Lower lobe of right lung (tissue), 2 donors: ENCODE data around the gene SCMH1. TPM values are rescaled to one million over a fixed set of nuclear protein-coding genes. Genes with fewer than 3 reads are reported as not detected.

Experiments
- ATAC-seq, 2 donors: fragments of 200-7000 bp; cut with Tn5 transposase; one replicate each; pipeline ENCODE4 v1.9.1; 2020 to 2022; ENCODE audit warnings: mild to moderate bottlenecking in 2 of 2, moderate library complexity in 2 of 2
- DNase-seq: peaks from one replicate; pipeline ENCODE4 v3.0.0-alpha.2; 2020
- H3K27ac ChIP-seq: fragments of 200-600 bp; one replicate; pipeline ENCODE4 v1.8.0; 2022
- H3K27me3 ChIP-seq: fragments of 200-600 bp; one replicate; pipeline ENCODE4 v1.8.0; 2022; ENCODE audit warnings: low read depth
- H3K36me3 ChIP-seq: fragments of 200-600 bp; one replicate; pipeline ENCODE4 v1.8.0; 2022; ENCODE audit warnings: mild to moderate bottlenecking
- H3K4me1 ChIP-seq: fragments of 200-600 bp; one replicate; pipeline ENCODE4 v1.8.0; 2022
- H3K4me3 ChIP-seq: fragments of 200-600 bp; one replicate; pipeline ENCODE4 v1.8.0; 2022; ENCODE audit warnings: mild to moderate bottlenecking
- H3K9me3 ChIP-seq: fragments of 200-600 bp; one replicate; pipeline ENCODE4 v1.8.0; 2022
- CTCF ChIP-seq: fragments of 200-600 bp; IDR thresholded peaks from one replicate; pipeline ENCODE4 v1.8.0; 2022; ENCODE audit warnings: antibody characterized with exemption, mild to moderate bottlenecking
- intact Hi-C: fragments of 100-400 bp; cut with DNase I; formaldehyde crosslinking; loops from one replicate; pipeline ENCODE4 v1.11.0; 2022
- total RNA-seq: library from RNA; stranded (reverse); fragmentation: NEBNext Ultra II Directional; extraction: Animal tissue kit (Norgen Biotek cat#: 25700); gene quantifications from one replicate; pipeline ENCODE4 v1.2.1, GENCODE V29; 2021
- donor health status: DM: no; HTN: yes; CAD: no; lungs with severe emphysema.

The SCMH1 gene
- total RNA-seq, 1 donor from 2014 or later, result 30.0 TPM

GRCh38 chr1:41097105-41097504 is 145.0 kb downstream of the SCMH1 start:
- ATAC-seq (no peak), DNase-seq (no peak)
- no peak for TF ChIP-seq CTCF
- Histone ChIP-seq H3K4me3 (no peak overlapping the region), H3K27me3 (no peaks in the 10 kb centered on the region), H3K27ac (no peak overlapping the region), H3K36me3 (no peaks in the 10 kb centered on the region), H3K9me3 (no peaks in the 10 kb centered on the region), H3K4me1 (peaks cover 2% of the 10 kb centered on the region)
- intact Hi-C loops, result no loop called here

GRCh38 chr1:41093826-41094225 is 148.3 kb downstream of the SCMH1 start:
- no peaks in the 10 kb centered on the region for H3K9me3 ChIP-seq
- no peaks in the 10 kb centered on the region for H3K27me3 ChIP-seq
- no peaks in the 10 kb centered on the region for H3K4me1 ChIP-seq
- no peak overlapping the region for H3K27ac ChIP-seq
- H3K36me3 ChIP-seq, result no peaks in the 10 kb centered on the region
- ATAC-seq, result no peak
- no peak for TF ChIP-seq CTCF
- DNase-seq, result no peak
- no peak overlapping the region for H3K4me3 ChIP-seq
- intact Hi-C loops, result no loop called here

- no peak for ATAC-seq
- no peak for TF ChIP-seq CTCF
- H3K9me3 ChIP-seq, result no peaks in the 10 kb centered on the region
- no peaks in the 10 kb centered on the region for H3K4me1 ChIP-seq
- H3K27me3 ChIP-seq, result no peaks in the 10 kb centered on the region
- no peak overlapping the region for H3K27ac ChIP-seq
- no peak overlapping the region for H3K4me3 ChIP-seq
- DNase-seq, result no peak
- intact Hi-C loops, result no loop called here
- H3K36me3 ChIP-seq, result no peaks in the 10 kb centered on the region
Measured at GRCh38 chr1:41086921-41087320, 155.2 kb downstream of the SCMH1 start.

- no peak for TF ChIP-seq CTCF
- intact Hi-C loops, result no loop called here
Measured at GRCh38 chr1:41078616-41079015, 163.5 kb downstream of the SCMH1 start.

GRCh38 chr1:41078193-41078592 is 163.9 kb downstream of the SCMH1 start:
- no peak for ATAC-seq
- no peak for DNase-seq

More at GRCh38 chr1:41078616-41079015, 163.5 kb downstream of the SCMH1 start:
- no peaks in the 10 kb centered on the region for H3K9me3 ChIP-seq
- ATAC-seq (no peak), DNase-seq (no peak)
- no peak overlapping the region for H3K4me3 ChIP-seq
- no peaks in the 10 kb centered on the region for H3K27me3 ChIP-seq
- H3K36me3 ChIP-seq, result no peaks in the 10 kb centered on the region
- no peak overlapping the region for H3K27ac ChIP-seq
- no peaks in the 10 kb centered on the region for H3K4me1 ChIP-seq

More at GRCh38 chr1:41078193-41078592, 163.9 kb downstream of the SCMH1 start:
- H3K4me1 ChIP-seq, result no peaks in the 10 kb centered on the region
- no peak for TF ChIP-seq CTCF
- no peaks in the 10 kb centered on the region for H3K9me3 ChIP-seq
- no peaks in the 10 kb centered on the region for H3K36me3 ChIP-seq
- H3K4me3 ChIP-seq, result no peak overlapping the region
- no peaks in the 10 kb centered on the region for H3K27me3 ChIP-seq
- H3K27ac ChIP-seq, result no peak overlapping the region
- intact Hi-C loops, result no loop called here
